ENCODE results near the gene WFIKKN1. TPM values are rescaled to one million over a fixed set of nuclear protein-coding genes. Genes with fewer than 3 reads are reported as not detected.

Gene WFIKKN1
- total RNA-seq, 1 experiment from 2014 or later: 0.11 TPM

DNA sequence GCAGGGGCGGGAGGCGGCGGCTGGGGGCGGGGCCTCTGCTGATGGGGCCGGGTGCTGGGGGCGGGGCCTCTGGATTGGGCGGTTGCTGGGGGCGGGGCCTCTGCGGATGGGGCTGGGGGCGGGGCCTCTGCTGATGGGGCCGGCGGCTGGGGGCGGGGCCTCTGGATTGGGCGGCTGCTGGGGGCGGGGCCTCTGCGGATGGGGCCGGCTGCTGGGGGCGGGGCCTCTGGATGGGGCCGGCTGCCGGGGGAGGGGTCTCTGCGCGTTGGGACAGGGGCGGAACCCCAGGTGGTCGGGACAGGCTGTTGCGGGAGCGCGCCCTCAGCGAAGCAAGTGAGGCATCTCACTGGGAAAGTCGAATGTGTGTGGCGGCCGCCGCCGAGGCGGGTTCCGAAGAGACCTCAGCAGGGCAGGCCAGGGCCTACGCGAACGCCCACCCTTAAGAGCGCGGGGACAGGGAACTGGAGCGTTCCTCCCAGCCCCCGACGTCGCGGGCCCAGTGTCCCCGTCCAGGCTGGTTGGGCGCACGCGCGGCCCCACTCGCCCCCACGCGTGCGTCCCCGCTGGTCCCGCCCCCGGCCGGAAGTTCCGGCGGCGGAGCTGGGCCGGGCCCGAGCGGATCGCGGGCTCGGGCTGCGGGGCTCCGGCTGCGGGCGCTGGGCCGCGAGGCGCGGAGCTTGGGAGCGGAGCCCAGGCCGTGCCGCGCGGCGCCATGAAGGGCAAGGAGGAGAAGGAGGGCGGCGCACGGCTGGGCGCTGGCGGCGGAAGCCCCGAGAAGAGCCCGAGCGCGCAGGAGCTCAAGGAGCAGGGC is 49.2 kb downstream of the WFIKKN1 start, which contains the start of gene STUB1:
TSS of gene STUB1 (plus strand) at position 597 of the 811 bp plus-strand sequence. CDS start at position 713, 116 bp downstream.
- Histone ChIP-seq H3K36me3 (ENCODE audit: low read depth, low read length) (peaks cover 6% of the 10 kb centered on the region), H4K20me1 (ENCODE audit: low read length) (peaks cover 10% of the 10 kb centered on the region; the same call in 1 of the 2 replicates), H2AFZ (ENCODE audit: low read length) (peak within 1 kb of the TSS; percentile 71), H3K4me2 (ENCODE audit: low read length) (peak within 1 kb of the TSS; percentile 90), H3K27me3 (ENCODE audit: low read length) (no peaks in the 10 kb centered on the region), H3K4me1 (ENCODE audit: insufficient read depth, low read length) (peaks cover 26% of the 10 kb centered on the region), H3K9me3 (ENCODE audit: low read length) (no peaks in the 10 kb centered on the region), H3K27ac (ENCODE audit: low read length) (peak within 1 kb of the TSS; percentile 59), H3K4me3 (ENCODE audit: low read length) (peak within 1 kb of the TSS; percentile 78), H3K9me2 (replicated peaks; ENCODE audit: low read length) (no peaks in the 10 kb centered on the region), H3F3A (ENCODE audit: low read length, unreplicated experiment) (no peaks in the 10 kb centered on the region), H3K79me2 (ENCODE audit: low read length) (peaks cover 35% of the 10 kb centered on the region), H3K9ac (ENCODE audit: low read length) (peak within 1 kb of the TSS; percentile 74)
- ChIA-PET CTCF (no interaction called here), POLR2A (ENCODE audit: unreplicated experiment) (no interaction called here)
- DNase-seq (peak; percentile 72), ATAC-seq (peak; percentile 23)
- no TSS peak for BruUV-seq (replicated peaks)
- intact Hi-C loops (cut with micrococcal nuclease): no loop called here
- TF ChIP-seq EZH2phosphoT487 (IDR thresholded peaks at IDR 0.05; ENCODE audit: borderline replicate concordance, low read length) (no peak), EZH2 (IDR thresholded peaks at IDR 0.05; ENCODE audit: low read length, unreplicated experiment) (no peak)
- TF ChIP-seq, protein P1, sequence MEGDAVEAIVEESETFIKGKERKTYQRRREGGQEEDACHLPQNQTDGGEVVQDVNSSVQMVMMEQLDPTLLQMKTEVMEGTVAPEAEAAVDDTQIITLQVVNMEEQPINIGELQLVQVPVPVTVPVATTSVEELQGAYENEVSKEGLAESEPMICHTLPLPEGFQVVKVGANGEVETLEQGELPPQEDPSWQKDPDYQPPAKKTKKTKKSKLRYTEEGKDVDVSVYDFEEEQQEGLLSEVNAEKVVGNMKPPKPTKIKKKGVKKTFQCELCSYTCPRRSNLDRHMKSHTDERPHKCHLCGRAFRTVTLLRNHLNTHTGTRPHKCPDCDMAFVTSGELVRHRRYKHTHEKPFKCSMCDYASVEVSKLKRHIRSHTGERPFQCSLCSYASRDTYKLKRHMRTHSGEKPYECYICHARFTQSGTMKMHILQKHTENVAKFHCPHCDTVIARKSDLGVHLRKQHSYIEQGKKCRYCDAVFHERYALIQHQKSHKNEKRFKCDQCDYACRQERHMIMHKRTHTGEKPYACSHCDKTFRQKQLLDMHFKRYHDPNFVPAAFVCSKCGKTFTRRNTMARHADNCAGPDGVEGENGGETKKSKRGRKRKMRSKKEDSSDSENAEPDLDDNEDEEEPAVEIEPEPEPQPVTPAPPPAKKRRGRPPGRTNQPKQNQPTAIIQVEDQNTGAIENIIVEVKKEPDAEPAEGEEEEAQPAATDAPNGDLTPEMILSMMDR (conservative IDR thresholded peaks at IDR 0.05; ENCODE audit: low read depth, low read length): no peak

DNA sequence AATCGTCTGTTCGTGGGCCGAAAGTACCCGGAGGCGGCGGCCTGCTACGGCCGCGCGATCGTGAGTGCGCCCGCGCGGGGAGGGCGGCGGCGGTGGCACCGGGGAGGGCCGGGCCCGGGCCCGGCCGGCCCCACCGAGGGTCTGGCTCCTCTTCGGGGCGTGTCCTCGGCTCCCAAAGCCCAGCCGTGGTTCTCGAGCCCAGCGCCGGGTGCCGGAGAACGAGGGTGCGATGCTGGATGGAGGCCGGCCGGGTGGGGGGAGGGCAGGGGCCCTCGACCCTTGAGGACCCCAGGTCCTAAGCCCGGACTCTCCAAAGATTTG is 49.8 kb downstream of the WFIKKN1 start:
- no peaks in the 10 kb centered on the region for H3K9me2 ChIP-seq (replicated peaks; ENCODE audit: low read length)
- intact Hi-C loops (cut with micrococcal nuclease): no loop called here
- peak overlapping the region; percentile 90 for H3K4me2 ChIP-seq (ENCODE audit: low read length)
- no TSS peak for BruUV-seq (replicated peaks)
- no peak for DNase-seq
- peaks cover 26% of the 10 kb centered on the region for H3K4me1 ChIP-seq (ENCODE audit: insufficient read depth, low read length)
- peak overlapping the region; percentile 74 for H3K9ac ChIP-seq (ENCODE audit: low read length)
- no peaks in the 10 kb centered on the region for H3K27me3 ChIP-seq (ENCODE audit: low read length)
- H3F3A ChIP-seq (ENCODE audit: low read length, unreplicated experiment): no peaks in the 10 kb centered on the region
- TF ChIP-seq EZH2phosphoT487 (IDR thresholded peaks at IDR 0.05; ENCODE audit: borderline replicate concordance, low read length) (no peak), EZH2 (IDR thresholded peaks at IDR 0.05; ENCODE audit: low read length, unreplicated experiment) (no peak)
- TF ChIP-seq, protein P1 (conservative IDR thresholded peaks at IDR 0.05; ENCODE audit: low read depth, low read length): no peak
- H2AFZ ChIP-seq (ENCODE audit: low read length): no peak overlapping the region
- peak overlapping the region; percentile 78 for H3K4me3 ChIP-seq (ENCODE audit: low read length)
- H4K20me1 ChIP-seq (ENCODE audit: low read length): peaks cover 10% of the 10 kb centered on the region; the same call in 1 of the 2 replicates
- H3K9me3 ChIP-seq (ENCODE audit: low read length): no peaks in the 10 kb centered on the region
- ChIA-PET POLR2A (ENCODE audit: unreplicated experiment) (no interaction called here), CTCF (no interaction called here)
- peaks cover 6% of the 10 kb centered on the region for H3K36me3 ChIP-seq (ENCODE audit: low read depth, low read length)
- peaks cover 35% of the 10 kb centered on the region for H3K79me2 ChIP-seq (ENCODE audit: low read length)
- no peak for ATAC-seq
- 0 out of 2 replicates have a peak overlapping the region, but pooled peaks have one; percentile 10 for H3K27ac ChIP-seq (ENCODE audit: low read length)
